ENCODE data around the gene KCNJ16. TPM values are rescaled to one million over a fixed set of nuclear protein-coding genes. Genes with fewer than 3 reads are reported as not detected.

The KCNJ16 gene
- polyA plus RNA-seq, 2 of the 4 experiments (the other 2 are of a cell fraction) = 0.87 to 1.6 TPM

DNA sequence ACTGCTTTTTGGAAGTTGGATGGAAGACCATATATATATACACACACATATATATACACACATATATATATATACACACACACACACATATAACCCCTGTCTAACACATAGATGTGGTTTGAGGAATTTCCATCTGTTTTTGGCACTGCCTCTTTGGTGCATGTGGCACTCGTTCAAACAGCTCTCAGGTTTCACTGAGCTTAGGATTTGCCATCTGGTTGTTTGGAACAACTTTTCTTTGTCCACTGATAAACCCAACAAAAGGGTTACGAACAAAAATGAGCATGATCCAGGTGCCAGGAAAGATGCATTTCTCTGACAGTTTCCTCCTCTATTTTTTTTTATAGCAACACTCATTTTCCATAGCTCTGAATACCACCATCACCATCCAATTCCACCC lies 14.6 kb upstream of the KCNJ16 start:
- Histone ChIP-seq H3K27ac (no peak overlapping the region), H3K4me2 (no peak overlapping the region), H3K4me1 (no peaks in the 10 kb centered on the region), H3K4me3 (no peak overlapping the region), H3K9me3 (no peaks in the 10 kb centered on the region)
- 61% methylated on average over 2 of the region's 2 CpGs for WGBS (ENCODE audit: missing lambda C conversion rate)
- TF ChIP-seq ATOH8 (CRISPR knock-in tag; IDR thresholded peaks at IDR 0.05; ENCODE audit: low read depth) (no peak), GATA3 (IDR thresholded peaks at IDR 0.05; ENCODE audit: borderline replicate concordance) (no peak), RNF2 (IDR thresholded peaks at IDR 0.05; ENCODE audit: borderline replicate concordance, low read depth) (no peak), EP300 (IDR thresholded peaks at IDR 0.05) (no peak), HEYL (CRISPR knock-in tag; IDR thresholded peaks at IDR 0.05) (no peak), MAZ (IDR thresholded peaks at IDR 0.05; ENCODE audit: borderline replicate concordance, low read depth, low read length) (no peak), KDM5A (IDR thresholded peaks at IDR 0.05) (no peak), HMGXB4 (CRISPR knock-in tag; IDR thresholded peaks at IDR 0.05; ENCODE audit: borderline replicate concordance) (no peak), ESRRA (IDR thresholded peaks at IDR 0.05; ENCODE audit: borderline replicate concordance, low read length) (no peak), KDM1A (IDR thresholded peaks at IDR 0.05; ENCODE audit: low read depth) (no peak), ZSCAN20 (CRISPR knock-in tag; IDR thresholded peaks at IDR 0.05) (no peak), FOSL2 (IDR thresholded peaks at IDR 0.05) (no peak), FOSL2 (CRISPR knock-in tag; IDR thresholded peaks at IDR 0.05) (no peak), POLR2AphosphoS2 (conservative IDR thresholded peaks at IDR 0.05; ENCODE audit: low read length) (no peak)
- DNase-seq (ENCODE audit: low read depth in 1 of 2, low spot score in 1 of 2) (no peak), FAIRE-seq (no peak), ATAC-seq (no peak)
- CTCF ChIA-PET = interaction anchor here (1.4 kb wide), 1 partner anchor 453 kb away, joined by 3 read pairs; no protein-coding TSS in a partner anchor
- POLR2A ChIA-PET = no interaction called here

DNA sequence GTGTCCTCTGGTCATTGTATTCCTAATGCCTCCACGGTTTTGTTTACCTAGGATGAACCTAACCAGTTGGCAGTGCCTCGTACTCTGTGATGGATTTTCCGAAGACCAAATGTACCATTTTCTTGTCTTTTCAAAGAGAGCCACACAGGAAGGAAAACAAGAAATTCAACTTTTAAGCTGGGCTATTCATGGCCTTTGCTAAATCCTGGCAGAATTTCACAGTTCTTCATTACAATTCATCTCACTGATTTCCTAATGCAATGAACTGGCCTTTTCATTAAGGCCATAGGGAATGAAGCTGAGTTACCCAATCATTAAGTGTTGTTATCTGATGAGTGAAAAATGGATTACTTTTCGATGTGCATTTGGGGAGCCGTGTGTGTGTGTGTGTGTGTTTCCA lies 7.9 kb upstream of the KCNJ16 start:
- CTCF ChIA-PET = interaction anchor here (1.4 kb wide), 1 partner anchor 541 kb away, joined by 5 read pairs; no protein-coding TSS in a partner anchor
- FAIRE-seq (no peak), ATAC-seq (no peak), DNase-seq (ENCODE audit: low read depth in 1 of 2, low spot score in 1 of 2) (no peak)
- H3K9me3 ChIP-seq = no peaks in the 10 kb centered on the region
- H3K27ac ChIP-seq = no peak overlapping the region
- POLR2A ChIA-PET = no interaction called here
- no peak for TF ChIP-seq SREBF2 (IDR thresholded peaks at IDR 0.05)
- no peak for TF ChIP-seq MAFK (IDR thresholded peaks at IDR 0.05; ENCODE audit: partially characterized antibody)
- TF ChIP-seq MAZ (IDR thresholded peaks at IDR 0.05; ENCODE audit: borderline replicate concordance, low read depth, low read length) = no peak
- TF ChIP-seq FOSL2 (IDR thresholded peaks at IDR 0.05) = no peak
- TF ChIP-seq FOSL2 (CRISPR knock-in tag; IDR thresholded peaks at IDR 0.05) = no peak
- no peak for TF ChIP-seq FOXS1 (CRISPR knock-in tag; IDR thresholded peaks at IDR 0.05)
- TF ChIP-seq, protein P1, sequence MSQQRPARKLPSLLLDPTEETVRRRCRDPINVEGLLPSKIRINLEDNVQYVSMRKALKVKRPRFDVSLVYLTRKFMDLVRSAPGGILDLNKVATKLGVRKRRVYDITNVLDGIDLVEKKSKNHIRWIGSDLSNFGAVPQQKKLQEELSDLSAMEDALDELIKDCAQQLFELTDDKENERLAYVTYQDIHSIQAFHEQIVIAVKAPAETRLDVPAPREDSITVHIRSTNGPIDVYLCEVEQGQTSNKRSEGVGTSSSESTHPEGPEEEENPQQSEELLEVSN (IDR thresholded peaks at IDR 0.05; ENCODE audit: borderline replicate concordance, low read depth) = no peak
- H3K4me2 ChIP-seq = no peak overlapping the region
- 0 out of 3 replicates have a peak, but pooled peaks cover 4% of the 10 kb centered on the region for H3K4me1 ChIP-seq
- 48% methylated on average over 5 of the region's 5 CpGs for WGBS (ENCODE audit: missing lambda C conversion rate)
- H3K4me3 ChIP-seq = no peak overlapping the region

GRCh38 chr17:70070305-70071027 lies 4.6 kb upstream of the KCNJ16 start:
- CTCF ChIA-PET = interaction anchor here (1.3 kb wide), 1 partner anchor 464 kb away, joined by 3 read pairs; no protein-coding TSS in a partner anchor
- POLR2A ChIA-PET = no interaction called here
- no peak overlapping the region for H3K27ac ChIP-seq
- H3K4me3 ChIP-seq = no peak overlapping the region
- H3K9me3 ChIP-seq = no peaks in the 10 kb centered on the region
- H3K4me2 ChIP-seq = no peak overlapping the region
- DNase-seq (ENCODE audit: low read depth in 1 of 2, low spot score in 1 of 2) (no peak), ATAC-seq (no peak), FAIRE-seq (no peak)
- WGBS (ENCODE audit: missing lambda C conversion rate) = 43% methylated on average over 3 of the region's 3 CpGs
- peaks cover 26% of the 10 kb centered on the region for H3K4me1 ChIP-seq
- no peak for TF ChIP-seq ZFP36 (IDR thresholded peaks at IDR 0.05; ENCODE audit: borderline replicate concordance, partially characterized antibody)
- TF ChIP-seq BHLHE40 (IDR thresholded peaks at IDR 0.05; ENCODE audit: low read depth, low read length) = no peak
- TF ChIP-seq ELK1 (IDR thresholded peaks at IDR 0.05; ENCODE audit: low read depth, low read length) = no peak
- TF ChIP-seq GATA3 (IDR thresholded peaks at IDR 0.05; ENCODE audit: borderline replicate concordance) = no peak
- no peak for TF ChIP-seq REST (IDR thresholded peaks at IDR 0.05)
- TF ChIP-seq ZNF302 (CRISPR knock-in tag; IDR thresholded peaks at IDR 0.05) = no peak

Data from A549 (cell line).